OCI-LY7 (cell line): ENCODE data around the gene TOM1L2. TPM values are rescaled to one million over a fixed set of nuclear protein-coding genes. Genes with fewer than 3 reads are reported as not detected.

Experiments
- BruUV-seq: library from RNA; stranded (reverse); fragments of 400-500 nt; replicated peaks from 2 replicates; lab custom pipeline; 2021; lab: Mats Ljungman, UMichigan
- CTCF ChIA-PET: fragments of 300-600 bp; sonication (Branson Sonifier 250); formaldehyde crosslinking; loops from one replicate; lab custom pipeline; 2022; ENCODE audit warnings: antibody characterized with exemption; ENCODE audit not compliant: unreplicated experiment; lab: Charles Lee
- POLR2A ChIA-PET: fragments of 300-600 bp; sonication (Branson Sonifier 250); formaldehyde crosslinking; loops from one replicate; lab custom pipeline; 2022; ENCODE audit warnings: antibody characterized with exemption; lab: Charles Lee
- DNase-seq: peaks from one replicate; pipeline ENCODE4 v3.0.0-alpha.2; 2015; ENCODE audit warnings: low spot score
- H2AFZ ChIP-seq: fragments of 200-600 bp; sonication (generic), shearing (Covaris generic); 2 replicates; pipeline ENCODE4 v1.6.1; 2014; ENCODE audit warnings: mild to moderate bottlenecking, antibody characterized with exemption, low read length, moderate library complexity
- H3K27ac ChIP-seq: fragments of 200-600 bp; sonication (generic); 2 replicates; pipeline ENCODE4 v1.5.1; 2014; ENCODE audit warnings: mixed run types, low read depth, mild to moderate bottlenecking, moderate library complexity, low read length, inconsistent platforms; ENCODE audit not compliant: poor library complexity, severe bottlenecking
- H3K36me3 ChIP-seq: fragments of 200-600 bp; sonication (generic); 2 replicates; pipeline ENCODE4 v1.6.1; 2014; ENCODE audit warnings: mild to moderate bottlenecking, antibody characterized with exemption, low read length, moderate library complexity, mixed read lengths; ENCODE audit not compliant: insufficient read depth
- H3K4me1 ChIP-seq: fragments of 200-600 bp; sonication (generic); 2 replicates; pipeline ENCODE4 v1.5.1; 2014; ENCODE audit warnings: mild to moderate bottlenecking, low read length; ENCODE audit not compliant: insufficient read depth, poor library complexity, severe bottlenecking
- H3K4me2 ChIP-seq: fragments of 200-600 bp; sonication (generic); 2 replicates; pipeline ENCODE4 v1.6.1; 2014; ENCODE audit warnings: mild to moderate bottlenecking, low read length
- H3K4me3 ChIP-seq: fragments of 200-600 bp; sonication (generic); 2 replicates; pipeline ENCODE4 v1.5.1; 2014; ENCODE audit warnings: mild to moderate bottlenecking, low read depth, low read length; ENCODE audit not compliant: poor library complexity, severe bottlenecking
- H3K79me2 ChIP-seq: fragments of 200-600 bp; sonication (generic); 2 replicates; pipeline ENCODE4 v1.6.1; 2016; ENCODE audit warnings: low read depth, mild to moderate bottlenecking, low read length, moderate library complexity, mixed read lengths; ENCODE audit not compliant: insufficient read depth
- H3K9me2 ChIP-seq: fragments of 200-600 bp; sonication (generic); 2 replicates; pipeline ENCODE4 v1.6.1; 2016; ENCODE audit warnings: mild to moderate bottlenecking, low read length, mixed read lengths; ENCODE audit not compliant: insufficient read depth
- H3K9me3 ChIP-seq: fragments of 200-600 bp; sonication (generic); 2 replicates; pipeline ENCODE4 v1.6.1; 2014; ENCODE audit warnings: mild to moderate bottlenecking, mixed run types, low read length, mixed read lengths
- H4K20me1 ChIP-seq: fragments of 200-600 bp; sonication (generic); 2 replicates; pipeline ENCODE4 v1.6.1; 2014; ENCODE audit warnings: mild to moderate bottlenecking, antibody characterized with exemption, low read length, moderate library complexity, mixed read lengths; ENCODE audit not compliant: insufficient read depth
- CTCF ChIP-seq: fragments of 200-600 bp; sonication (generic); conservative IDR thresholded peaks from 2 replicates; pipeline ENCODE4 v1.5.1; 2014; ENCODE audit warnings: mild to moderate bottlenecking, antibody characterized with exemption, low read length, moderate library complexity, mixed read lengths
- EZH2phosphoT487 ChIP-seq: fragments of 200-600 bp; sonication (generic); IDR thresholded peaks from 2 replicates; pipeline ENCODE4 v1.6.1; 2018; ENCODE audit warnings: low read depth, borderline replicate concordance, mild to moderate bottlenecking, mixed run types, antibody characterized with exemption, low read length, moderate library complexity, mixed read lengths
- intact Hi-C: fragments of 100-400 bp; cut with micrococcal nuclease; formaldehyde crosslinking; loops from one replicate; pipeline ENCODE4 v1.10.0; 2022; ENCODE audit not compliant: unreplicated experiment
- total RNA-seq, 2 experiments: library from RNA; depleted of rRNA in 1 of 2; stranded (reverse); fragments of >200 nt in 1 of 2; shearing (Covaris generic) in 1 of 2; gene quantifications; 2 replicates each; pipeline ENCODE4 v1.2.3, GENCODE V29; 2014 to 2022

TOM1L2 gene
- total RNA-seq, 2 experiments from 2014 or later = 4.9 to 14.3 TPM

GRCh38 chr17:17882082-17882581 lies 90.1 kb downstream of the TOM1L2 start:
- no peaks in the 10 kb centered on the region for H3K9me3 ChIP-seq
- POLR2A ChIA-PET = interaction anchor here (0.6 kb wide), 1 partner anchor 341 kb away, joined by 3 read pairs; no protein-coding TSS in a partner anchor
- no peak overlapping the region for H2AFZ ChIP-seq
- H3K4me1 ChIP-seq = no peaks in the 10 kb centered on the region
- H3K36me3 ChIP-seq = no peaks in the 10 kb centered on the region
- no TSS peak for BruUV-seq
- no peak overlapping the region for H3K4me3 ChIP-seq
- no peaks in the 10 kb centered on the region for H4K20me1 ChIP-seq
- no peaks in the 10 kb centered on the region for H3K9me2 ChIP-seq
- no peak overlapping the region for H3K4me2 ChIP-seq
- no peak overlapping the region for H3K27ac ChIP-seq
- no peaks in the 10 kb centered on the region for H3K79me2 ChIP-seq
- TF ChIP-seq EZH2phosphoT487 (no peak), CTCF (no peak)
- intact Hi-C loops = no loop called here
- CTCF ChIA-PET = no interaction called here
- DNase-seq = no peak

- Histone ChIP-seq H3K36me3 (no peaks in the 10 kb centered on the region), H2AFZ (no peak overlapping the region), H3K79me2 (no peaks in the 10 kb centered on the region), H4K20me1 (no peaks in the 10 kb centered on the region), H3K4me2 (no peak overlapping the region), H3K27ac (no peak overlapping the region), H3K4me3 (no peak overlapping the region), H3K9me2 (no peaks in the 10 kb centered on the region), H3K4me1 (no peaks in the 10 kb centered on the region), H3K9me3 (no peaks in the 10 kb centered on the region)
- ChIA-PET POLR2A (no interaction called here), CTCF (interaction anchor here (0.5 kb wide), 1 partner anchor 148 kb away, joined by 3 read pairs; no protein-coding TSS in a partner anchor)
- no peak for TF ChIP-seq CTCF
- no peak for TF ChIP-seq EZH2phosphoT487
- no TSS peak for BruUV-seq
- DNase-seq = no peak
- intact Hi-C loops = no loop called here
Observed at GRCh38 chr17:17880577-17881196, 91.5 kb downstream of the TOM1L2 start.
